Fibroblast of skin of right biceps (primary cell): ENCODE data around the gene TMEM86B.

Experiments used
- DNase-seq: peaks from one replicate; pipeline ENCODE4 v3.0.0-alpha.2; 2013

TMEM86B gene

GRCh38 chr19:55256562-55257460 is 28.2 kb upstream of the TMEM86B start:
- no peak for DNase-seq

- peak; percentile 41 for DNase-seq
Measured at GRCh38 chr19:55255618-55256423, 27.3 kb upstream of the TMEM86B start.

DNA sequence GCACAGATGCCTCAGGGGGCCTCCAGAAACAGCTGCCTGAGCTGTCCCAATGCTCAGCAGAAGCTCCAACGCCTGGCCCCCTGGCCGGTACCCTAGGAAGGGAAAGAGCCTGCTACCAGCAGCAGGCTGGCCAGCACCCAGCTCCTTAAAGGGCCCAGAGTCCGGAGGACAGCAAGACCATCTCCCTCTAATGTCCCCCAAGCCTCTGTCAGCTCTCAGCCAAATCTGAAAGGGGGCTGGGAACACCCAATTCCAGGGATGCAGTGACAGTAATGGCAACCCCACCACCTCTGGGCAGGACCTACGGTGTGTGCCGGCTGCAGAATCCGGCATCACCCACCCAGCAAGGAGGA is 26.0 kb upstream of the TMEM86B start:
- DNase-seq, result no peak

DNA sequence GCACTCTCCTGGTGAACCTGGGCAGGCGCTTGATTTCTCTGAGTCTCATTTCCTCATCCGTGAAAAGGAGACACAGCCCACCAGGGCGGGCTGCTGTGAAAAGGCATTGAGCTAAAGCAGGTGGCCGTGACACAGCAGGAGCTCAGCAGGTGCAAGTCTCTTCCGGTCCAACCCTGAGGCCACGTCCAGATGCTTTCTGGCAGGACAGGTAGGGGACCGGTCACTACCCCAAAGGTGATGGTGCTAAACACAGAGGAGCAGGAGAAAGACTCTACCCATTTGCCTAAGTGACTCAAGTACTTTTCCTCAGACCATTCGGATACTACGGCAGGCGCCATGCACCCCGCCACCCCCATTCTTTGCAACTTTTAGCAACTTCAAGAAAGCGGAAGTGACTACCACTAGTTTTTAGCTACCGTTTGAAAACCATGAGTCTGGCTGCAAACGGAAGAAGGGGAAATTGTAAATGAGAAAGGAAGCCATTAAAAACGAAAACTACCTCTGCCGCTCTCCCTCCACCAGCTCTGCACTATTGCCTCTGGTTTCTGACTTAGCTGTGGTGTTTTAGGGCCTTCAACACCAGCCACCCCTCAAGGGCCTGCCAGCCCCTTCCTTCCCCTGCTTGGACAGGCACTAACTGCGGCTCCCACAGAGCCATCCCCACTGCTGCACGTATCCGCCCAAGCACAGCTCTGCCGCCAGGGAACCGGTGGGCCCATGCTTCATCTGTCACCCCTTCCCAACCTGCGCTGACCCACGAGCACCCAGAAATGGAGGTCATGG is 25.5 kb upstream of the TMEM86B start:
- no peak for DNase-seq

DNA sequence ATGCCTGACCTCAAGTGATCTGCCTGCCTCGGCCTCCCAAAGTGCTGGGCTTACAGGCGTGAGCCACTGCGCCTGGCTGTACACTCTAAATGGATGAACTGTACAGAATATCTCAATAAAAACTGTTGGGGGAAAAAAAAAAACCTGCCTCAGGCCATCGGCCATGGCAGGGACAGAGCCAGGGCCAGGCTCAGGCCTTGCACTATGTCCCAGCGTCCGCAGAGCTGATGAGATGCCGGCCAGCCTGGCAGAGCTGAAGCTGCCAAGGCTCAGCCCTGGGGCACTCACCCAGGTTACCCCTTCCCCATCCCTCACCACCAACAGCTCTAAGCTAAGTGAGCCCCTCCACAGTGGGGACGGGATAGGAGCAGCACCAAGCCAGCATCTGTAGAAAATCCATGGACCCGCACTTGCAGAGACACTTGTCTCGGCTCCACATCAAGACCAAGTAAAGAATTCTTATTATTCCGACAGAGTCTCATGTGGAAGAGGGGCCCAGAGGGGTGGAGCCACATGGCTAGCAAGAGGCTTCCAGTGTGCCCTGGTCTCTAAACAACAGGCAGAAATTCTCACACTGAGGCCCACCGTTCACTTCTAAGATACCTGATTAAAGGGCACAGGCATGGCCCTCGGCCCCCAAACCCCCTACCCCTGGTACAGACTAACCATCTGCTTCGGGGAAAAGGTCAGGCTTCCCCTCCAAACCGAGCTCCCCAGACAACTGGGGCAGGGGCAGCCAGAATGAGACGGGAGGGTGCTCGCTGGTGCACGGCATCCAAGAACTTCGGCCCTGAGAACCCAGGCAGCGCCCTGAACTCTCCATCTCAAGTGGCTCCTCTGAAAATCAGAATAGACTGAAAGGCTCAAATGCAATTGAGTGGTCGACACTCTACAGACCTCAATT is 24.4 kb upstream of the TMEM86B start:
- no peak for DNase-seq

DNA sequence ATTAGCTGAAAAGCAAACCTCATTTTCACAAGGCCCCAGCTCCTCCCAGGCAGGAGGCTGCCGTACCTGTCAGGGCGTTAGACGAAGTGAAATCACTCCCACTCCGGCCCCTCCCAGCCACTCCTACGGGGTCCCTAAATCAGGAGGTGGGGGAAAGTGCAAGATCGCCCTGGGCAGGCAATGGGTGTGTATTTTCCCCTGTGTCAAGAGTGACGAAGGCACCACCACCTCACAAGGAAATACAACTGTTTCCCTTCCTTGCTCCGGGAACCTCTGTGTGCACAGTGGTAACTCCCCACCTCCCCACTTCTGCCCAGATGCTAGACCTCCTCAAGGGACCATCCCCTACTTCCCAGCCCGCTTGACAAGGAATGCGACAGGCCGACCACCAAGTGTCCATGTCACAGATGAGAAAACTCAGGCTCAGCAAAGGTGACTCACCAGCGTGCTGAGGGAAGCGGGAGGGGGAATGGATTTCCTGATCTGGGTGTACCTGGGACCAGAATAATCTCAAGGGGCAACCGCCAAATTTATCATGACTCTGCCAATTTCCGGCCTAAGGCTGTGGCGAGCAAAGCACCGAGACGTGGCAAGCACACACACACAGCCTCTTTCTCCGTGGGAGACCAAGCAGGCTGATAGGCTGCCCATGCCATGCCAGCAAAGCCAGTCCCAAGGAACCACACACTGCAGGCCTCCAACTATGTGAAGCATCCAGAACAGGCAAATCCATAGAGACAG is 22.9 kb upstream of the TMEM86B start:
- peak; percentile 33 for DNase-seq

GRCh38 chr19:55250262-55251036 is 21.9 kb upstream of the TMEM86B start:
- DNase-seq, result no peak

GRCh38 chr19:55249841-55250240 is 21.3 kb upstream of the TMEM86B start:
- DNase-seq, result no peak

- no peak for DNase-seq
Measured at GRCh38 chr19:55248704-55249103, 20.1 kb upstream of the TMEM86B start.

DNA sequence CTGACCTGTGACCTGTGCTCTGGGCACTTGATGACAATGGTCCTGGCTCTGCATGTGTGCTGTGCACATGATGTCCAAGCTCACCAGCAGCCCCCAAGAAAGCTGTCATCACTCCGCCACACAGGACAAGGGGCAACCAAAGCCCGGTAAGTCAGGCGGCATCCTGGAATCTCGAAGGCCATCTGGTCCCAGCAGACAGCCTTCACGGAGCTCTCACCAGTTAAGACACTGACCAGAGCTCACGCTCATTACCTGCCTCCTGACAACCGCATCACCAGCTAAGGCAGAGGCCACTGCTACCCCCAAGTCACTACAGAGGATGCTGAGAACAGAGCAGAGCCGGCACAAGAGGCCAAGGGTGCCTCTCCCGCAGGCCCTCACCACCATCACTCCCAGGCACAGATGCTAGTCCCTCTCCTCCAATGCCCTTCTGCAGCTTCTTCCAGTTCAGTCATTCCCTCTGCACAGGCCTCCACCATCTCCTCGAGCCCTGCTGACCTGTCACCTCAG is 19.7 kb upstream of the TMEM86B start:
- no peak for DNase-seq

DNA sequence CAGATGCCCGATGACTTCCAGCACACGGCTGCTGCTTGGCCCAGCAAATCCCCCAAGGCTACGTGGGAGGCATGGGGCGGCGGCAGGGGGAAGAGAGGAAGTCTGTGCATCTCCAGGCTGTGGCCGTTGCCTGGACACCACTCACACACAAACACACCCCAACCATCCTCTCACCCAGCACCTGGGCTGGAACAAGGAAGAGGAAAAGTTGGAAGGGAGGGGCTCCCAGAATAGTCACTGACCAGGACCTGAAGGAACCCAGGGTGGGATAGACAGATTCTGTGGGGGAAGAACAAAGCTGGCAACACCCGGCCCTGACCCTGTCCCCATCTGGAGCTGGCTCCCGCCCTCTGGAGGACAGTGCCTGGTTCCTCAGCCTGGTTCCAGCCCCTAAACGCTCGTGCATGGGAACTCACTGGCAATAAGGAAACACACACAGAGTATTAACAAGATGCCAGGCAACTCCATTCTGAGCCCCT is 19.1 kb upstream of the TMEM86B start:
- peak; percentile 6 for DNase-seq

DNA sequence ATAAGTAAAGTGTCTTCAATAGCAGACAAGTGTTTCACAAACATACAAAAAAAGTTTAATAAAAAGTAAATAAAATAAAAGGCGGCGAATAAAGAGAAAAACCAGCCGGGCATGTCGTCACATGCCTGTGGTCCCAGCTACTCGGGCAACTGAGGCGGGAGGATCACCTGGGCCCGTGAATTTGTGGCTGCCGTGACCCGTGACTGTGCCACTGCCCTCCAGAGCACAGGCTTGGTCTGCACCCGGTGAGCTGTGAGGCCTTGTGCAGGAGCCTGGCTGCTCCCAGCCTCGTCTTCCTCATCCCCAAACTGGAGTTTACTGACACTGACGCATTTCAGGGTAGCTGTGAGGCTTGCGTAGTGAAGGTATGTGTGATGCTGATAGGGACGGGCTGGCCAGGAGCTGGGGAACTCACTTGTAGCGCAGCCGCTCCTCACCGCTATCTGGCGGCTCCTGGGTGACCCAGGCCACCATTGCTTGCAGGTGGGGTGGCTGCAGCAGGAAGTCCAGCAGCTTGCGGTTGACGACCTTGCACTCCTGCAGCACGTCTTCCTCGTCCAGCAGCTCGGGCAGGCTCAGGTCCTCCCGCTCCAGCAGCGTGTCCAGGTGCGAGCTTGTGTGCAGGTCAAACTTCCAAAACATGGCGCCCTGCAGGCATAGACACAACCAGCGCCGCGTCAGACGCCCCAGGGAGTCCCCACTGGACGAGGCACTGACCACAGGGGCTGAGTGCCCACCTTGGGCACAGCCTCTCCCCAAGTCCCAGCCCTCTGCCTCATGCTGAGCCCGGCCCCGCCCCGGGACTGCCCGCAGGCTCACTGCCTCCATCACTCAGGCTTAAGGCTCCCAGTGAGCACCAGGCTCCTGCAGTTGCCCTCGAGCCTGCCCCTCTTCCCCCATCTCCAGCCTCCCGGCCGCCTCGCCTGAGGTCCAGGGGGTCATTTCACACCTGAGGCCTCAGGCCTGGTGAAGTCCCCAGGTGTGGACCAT is 18.2 kb upstream of the TMEM86B start:
- no peak for DNase-seq

DNA sequence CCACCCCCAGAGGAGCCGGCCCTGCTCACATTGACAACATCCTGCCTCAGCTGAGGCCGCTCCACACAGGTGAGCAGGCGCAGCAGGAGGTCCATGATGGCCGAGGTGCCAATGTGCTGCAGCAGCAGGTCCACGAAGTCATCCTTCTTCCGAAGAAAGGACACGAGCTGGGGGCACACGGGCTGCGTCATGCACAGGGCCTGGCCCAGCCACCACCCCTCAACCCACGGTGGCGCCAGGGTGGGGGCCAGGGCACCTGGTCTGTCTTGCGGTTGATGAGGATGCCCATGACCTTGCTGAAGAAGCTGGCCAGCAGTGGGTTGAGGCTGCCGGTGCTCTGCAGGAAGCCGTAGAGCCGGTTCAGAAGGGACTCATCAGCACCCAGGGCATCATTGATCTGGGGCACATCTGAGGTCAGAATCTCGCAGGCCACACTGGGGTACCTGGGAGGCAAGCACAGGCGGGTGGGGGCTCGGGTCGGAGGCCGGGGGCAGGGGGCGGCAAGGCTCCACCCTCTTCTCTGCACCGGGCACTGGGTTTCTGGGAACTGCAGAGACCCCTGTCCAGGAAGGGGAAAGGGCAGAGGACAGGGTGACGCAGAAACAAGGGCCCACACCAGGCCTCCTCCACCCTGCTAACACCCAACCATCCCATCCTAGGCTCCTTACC is 16.8 kb upstream of the TMEM86B start:
- no peak for DNase-seq

DNA sequence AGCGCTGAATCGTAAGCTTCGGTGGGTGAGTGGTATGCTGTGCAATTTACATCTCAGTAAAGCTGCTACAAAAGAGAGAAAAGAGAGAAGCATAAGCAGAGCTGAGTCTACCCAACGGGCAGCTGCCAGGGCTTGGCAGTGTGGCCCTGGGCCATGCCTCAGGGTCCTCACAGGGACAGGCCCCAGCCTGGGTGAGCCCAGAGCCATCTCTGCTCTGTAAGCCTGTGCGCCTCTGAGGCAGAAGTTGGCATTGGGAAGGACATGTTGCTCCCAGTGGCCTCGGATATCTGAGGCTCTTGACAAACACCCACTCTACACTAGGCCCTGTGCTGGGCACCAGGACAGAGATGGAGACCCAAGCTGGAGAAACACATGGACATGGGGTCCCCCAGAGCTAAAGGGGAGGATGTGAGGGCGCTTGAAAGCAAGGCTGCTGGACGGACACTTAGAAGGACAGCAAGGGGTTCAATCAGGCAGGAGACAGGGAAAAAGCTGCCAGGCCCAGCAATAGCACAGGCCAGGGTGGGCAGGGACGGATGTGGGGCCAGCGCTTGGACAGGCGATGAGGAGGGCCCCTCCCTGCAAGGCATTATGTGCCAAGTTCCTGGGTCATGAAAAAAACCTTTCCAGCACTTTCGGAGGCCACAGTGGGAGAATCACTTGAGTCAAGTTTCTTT is 15.6 kb upstream of the TMEM86B start:
- DNase-seq, result no peak

GRCh38 chr19:55242517-55242916 is 14.0 kb upstream of the TMEM86B start:
- DNase-seq, result no peak

DNA sequence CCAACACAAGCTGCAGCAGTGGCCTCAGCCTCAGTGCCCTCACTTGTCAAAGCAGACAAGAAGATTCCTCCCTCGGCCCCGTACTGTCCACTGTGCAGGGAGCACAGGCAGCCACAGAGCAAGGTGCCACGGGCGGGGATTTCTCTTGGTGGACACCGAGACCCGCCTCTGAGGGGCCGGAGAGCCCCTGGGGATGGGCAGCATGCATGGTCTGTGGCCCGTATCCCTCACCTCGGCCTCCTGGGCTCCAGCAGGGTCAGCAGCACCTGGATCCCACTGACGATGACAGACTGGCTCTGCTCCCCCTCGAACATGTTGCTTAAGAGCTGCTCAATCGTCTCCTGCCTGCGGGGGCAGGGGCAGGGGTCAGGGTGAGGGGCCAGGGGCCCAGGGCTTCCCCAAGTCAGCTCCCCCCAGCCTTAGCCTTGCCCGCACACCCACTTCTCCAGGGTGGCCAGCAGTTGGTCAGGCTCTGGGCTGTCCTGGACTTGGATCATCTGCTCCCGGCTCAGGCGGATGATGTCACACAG is 13.4 kb upstream of the TMEM86B start:
- no peak for DNase-seq

DNA sequence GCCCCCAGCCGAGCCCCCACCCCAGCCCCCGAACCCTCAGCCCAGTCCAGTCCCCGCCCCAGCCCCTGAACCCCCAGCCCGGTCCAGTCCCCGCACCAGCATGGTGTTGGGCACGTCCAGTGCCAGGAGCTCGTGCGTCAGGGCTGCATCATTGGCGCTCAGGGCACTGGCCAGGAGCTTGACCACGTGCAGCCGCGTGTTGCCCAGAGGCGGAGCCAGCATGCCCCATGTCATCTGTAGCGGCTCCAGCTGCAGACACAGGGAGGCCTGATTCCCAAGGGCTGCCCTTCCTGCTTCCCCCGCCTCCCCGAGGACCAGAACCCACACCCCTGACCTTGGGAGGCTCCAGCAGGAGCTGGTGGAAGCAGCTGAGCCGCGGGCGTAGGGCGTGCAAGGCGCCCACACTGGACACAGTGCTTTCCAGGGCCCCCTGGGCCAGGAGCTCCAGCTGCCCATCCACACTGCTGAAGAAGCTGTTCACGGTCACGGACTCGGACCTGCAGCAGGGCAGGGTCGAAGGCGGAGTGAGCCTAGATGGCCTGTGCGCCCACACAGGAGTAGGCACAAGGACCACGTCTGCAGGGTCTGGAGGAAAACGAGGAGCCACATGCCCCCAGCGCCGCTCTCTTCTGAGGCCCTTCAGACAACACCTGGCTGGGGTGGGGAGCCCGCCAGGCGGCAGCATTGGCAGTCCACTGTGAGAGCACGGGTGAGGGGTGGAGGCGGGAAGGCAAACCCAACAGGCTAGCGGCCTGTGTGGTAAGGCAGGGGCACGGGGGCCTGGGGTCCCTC is 12.8 kb upstream of the TMEM86B start:
- no peak for DNase-seq
